ENCODE results near the gene LARP4B.

Gene LARP4B

DNA sequence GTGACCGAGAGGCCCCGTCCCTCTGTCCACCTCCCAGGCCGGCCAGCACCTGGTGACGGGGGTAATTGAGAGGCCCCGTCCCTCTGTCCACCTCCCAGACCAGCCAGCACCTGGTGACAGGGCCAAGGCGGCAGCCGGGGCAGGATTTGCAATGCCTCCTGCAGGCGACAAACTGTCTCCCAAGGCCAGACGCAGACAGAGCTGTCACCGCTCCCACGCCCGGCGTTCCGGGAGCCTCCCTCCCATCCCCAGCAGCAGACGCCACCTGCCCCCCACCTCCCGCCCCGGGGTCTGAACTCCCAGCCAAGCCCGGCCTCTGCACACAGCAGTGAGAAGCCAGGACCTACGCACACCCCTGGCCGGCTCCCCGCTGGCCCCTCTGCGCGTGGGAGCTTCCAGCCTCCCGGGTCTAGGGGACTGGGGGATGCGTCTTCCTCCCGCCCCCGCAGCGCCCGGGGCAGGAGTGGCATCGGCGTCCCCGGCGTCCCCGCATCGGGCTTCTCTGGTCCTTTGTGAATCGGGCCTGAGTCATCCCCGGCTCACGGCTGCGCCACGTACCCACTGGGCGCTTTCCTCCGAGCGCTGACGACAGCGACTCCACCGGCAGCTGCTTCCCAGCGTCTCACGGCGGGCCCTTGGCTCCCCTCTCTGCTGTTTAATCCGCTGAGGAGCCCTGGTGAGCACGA is 147.0 kb downstream of the LARP4B start:
- in situ Hi-C loops (cut with HindIII; ENCODE audit: low sequenced_read_pairs): no loop called here
- TF ChIP-seq CTCF (IDR thresholded peaks at IDR 0.05; ENCODE audit: low read depth, low read length, missing control alignments): peak; percentile 12
- peak; percentile 20 for DNase-seq (ENCODE audit: low read depth)
- peak overlapping the region; percentile 34 for H3K4me3 ChIP-seq (ENCODE audit: low read depth, low read length)

- no peak for TF ChIP-seq CTCF (IDR thresholded peaks at IDR 0.05; ENCODE audit: low read depth, low read length, missing control alignments)
- in situ Hi-C loops (cut with HindIII; ENCODE audit: low sequenced_read_pairs): no loop called here
- H3K4me3 ChIP-seq (ENCODE audit: low read depth, low read length): no peak overlapping the region
- DNase-seq (ENCODE audit: low read depth): no peak
Measured at GRCh38 chr10:782751-783648, 148.5 kb downstream of the LARP4B start.

DNA sequence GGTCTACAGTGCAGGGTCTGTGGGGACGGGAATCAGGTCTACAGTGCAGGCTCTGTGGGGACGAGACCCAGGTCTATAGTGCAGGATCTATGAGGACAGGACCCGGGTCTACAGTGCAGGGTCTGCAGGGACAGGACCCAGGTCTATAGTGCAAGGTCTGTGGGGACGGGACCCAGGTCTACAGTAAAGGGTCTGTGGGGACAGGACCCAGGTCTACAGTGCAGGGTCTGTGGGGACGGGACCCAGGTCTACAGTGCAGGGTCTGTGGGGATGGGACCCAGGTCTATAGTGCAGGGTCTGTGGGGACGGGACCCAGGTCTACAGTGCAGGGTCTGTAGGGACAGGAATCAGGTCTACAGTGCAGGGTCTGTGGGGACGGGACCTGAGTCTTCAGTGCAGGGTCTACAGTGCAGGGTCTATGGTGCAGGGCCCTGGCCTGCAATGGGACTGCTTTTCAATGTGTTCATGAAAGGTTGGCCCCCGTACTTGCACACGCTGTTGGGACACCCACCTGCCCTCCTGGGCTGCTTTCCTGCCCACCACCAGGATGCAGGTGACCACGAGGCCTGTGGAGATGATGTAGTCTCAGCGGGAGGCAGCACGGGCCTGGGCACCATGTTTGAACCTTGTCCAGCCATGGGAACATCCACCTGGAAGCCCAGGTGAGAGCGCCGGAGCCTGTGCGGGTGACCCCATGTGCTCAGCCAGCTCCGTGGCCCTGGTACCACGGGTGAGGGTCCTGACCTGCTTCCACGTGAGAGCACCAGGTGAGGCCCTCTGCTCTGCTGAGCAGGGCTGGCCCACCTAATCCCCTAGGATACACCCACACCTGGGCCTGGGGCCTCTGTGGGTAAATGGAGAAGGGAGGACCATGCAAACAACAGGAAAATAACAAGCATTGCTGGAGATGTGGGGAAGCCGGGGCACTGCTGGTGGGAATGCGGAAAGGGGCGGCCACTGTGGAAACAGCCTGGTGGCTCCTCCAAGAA is 150.7 kb downstream of the LARP4B start:
- H3K4me3 ChIP-seq (ENCODE audit: low read depth, low read length): no peak overlapping the region
- no peak for TF ChIP-seq CTCF (IDR thresholded peaks at IDR 0.05; ENCODE audit: low read depth, low read length, missing control alignments)
- in situ Hi-C loops (cut with HindIII; ENCODE audit: low sequenced_read_pairs): no loop called here
- no peak for DNase-seq (ENCODE audit: low read depth)

GRCh38 chr10:778626-779330 is 152.7 kb downstream of the LARP4B start:
- in situ Hi-C loops (cut with HindIII; ENCODE audit: low sequenced_read_pairs): no loop called here
- no peak for DNase-seq (ENCODE audit: low read depth)
- H3K4me3 ChIP-seq (ENCODE audit: low read depth, low read length): no peak overlapping the region
- no peak for TF ChIP-seq CTCF (IDR thresholded peaks at IDR 0.05; ENCODE audit: low read depth, low read length, missing control alignments)

DNA sequence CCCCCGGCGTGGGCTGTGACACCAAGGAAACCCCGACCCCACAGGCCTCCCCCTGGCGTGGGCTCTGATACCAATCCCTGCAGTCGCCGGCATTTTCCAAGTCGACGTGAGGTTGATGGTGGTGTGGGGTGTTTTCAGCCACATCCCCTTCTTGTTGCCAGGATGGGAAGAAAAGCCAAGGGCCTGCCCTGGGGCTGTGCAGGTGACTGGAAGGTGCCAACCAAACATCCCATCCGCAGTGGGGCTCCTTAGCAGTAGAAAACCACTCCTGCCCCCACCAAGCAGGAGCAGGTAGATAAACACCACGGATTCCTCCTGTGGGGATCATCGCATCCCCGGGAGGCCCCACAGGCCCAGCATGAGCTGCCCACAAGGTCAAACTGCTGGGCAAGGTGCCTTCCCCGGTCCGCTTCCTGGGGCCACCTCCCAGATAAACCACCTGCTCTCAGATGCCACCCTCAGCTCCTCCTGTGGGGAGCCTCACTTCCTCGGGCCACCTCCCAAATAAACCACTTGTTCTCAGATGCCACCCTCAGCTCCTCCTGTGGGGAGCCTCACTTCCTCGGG is 153.5 kb downstream of the LARP4B start:
- in situ Hi-C loops (cut with HindIII; ENCODE audit: low sequenced_read_pairs): no loop called here
- no peak for TF ChIP-seq CTCF (IDR thresholded peaks at IDR 0.05; ENCODE audit: low read depth, low read length, missing control alignments)
- no peak for DNase-seq (ENCODE audit: low read depth)
- no peak overlapping the region for H3K4me3 ChIP-seq (ENCODE audit: low read depth, low read length)
